ENCODE measurements around the gene FCHO1.
A peak's percentile ranks its signal among the peaks of the same experiment; 100 is the strongest.

The FCHO1 gene

DNA sequence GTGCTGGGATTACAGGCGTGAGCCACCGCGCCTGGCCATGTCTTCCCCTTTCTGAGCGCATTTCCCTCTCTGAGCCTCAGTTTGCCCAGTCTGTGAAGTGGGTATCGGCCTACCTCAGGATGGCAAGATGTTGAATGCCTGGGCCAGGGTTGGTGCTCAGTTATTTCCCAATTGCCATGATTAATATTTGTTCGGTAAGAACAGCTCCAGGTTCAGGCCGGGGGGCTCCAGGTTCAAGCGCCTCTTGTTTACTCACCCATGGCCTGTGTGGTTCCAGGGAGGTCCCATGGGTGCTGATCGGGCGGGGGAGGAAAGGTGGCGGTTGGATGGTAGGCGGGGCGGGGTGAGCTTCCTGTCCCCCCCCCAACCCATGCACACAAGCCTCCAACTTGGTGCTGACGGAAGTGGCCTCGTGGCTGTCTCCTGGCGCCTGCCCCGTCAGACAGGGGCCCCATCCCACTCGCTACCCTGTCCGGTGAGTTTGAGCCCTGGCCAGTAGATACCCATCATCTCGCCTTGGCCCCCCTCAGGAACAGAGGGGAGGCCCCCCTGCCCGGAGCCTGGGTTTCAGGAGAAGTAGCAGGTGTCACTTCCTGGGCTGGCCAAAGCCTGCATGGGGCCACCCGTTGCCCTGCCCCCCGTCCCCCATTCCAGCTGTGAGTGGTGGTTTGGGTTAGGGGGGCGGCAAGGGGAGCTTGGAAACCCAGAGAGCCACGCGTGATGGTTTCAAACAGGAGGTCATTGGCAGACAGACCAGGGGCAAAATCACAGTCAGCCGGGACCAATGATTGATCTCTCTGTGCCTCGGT, at the start of gene FCHO1:
TSS of gene FCHO1 (plus strand) at position 375 of the 809 bp plus-strand sequence. CDS start 3,688 bp downstream, outside the sequence.
- H3K27ac Mint-ChIP-seq: peak within 1 kb of the TSS; percentile 97
- peaks cover 6% of the 10 kb centered on the region for H3K36me3 Mint-ChIP-seq
- H3K9me3 Mint-ChIP-seq (ENCODE audit: low read depth): no peaks in the 10 kb centered on the region
- peak within 1 kb of the TSS; percentile 97 for H3K4me3 Mint-ChIP-seq
- no peaks in the 10 kb centered on the region for H3K27me3 Mint-ChIP-seq
- peaks cover 65% of the 10 kb centered on the region for H3K4me1 Mint-ChIP-seq (ENCODE audit: low read depth)

DNA sequence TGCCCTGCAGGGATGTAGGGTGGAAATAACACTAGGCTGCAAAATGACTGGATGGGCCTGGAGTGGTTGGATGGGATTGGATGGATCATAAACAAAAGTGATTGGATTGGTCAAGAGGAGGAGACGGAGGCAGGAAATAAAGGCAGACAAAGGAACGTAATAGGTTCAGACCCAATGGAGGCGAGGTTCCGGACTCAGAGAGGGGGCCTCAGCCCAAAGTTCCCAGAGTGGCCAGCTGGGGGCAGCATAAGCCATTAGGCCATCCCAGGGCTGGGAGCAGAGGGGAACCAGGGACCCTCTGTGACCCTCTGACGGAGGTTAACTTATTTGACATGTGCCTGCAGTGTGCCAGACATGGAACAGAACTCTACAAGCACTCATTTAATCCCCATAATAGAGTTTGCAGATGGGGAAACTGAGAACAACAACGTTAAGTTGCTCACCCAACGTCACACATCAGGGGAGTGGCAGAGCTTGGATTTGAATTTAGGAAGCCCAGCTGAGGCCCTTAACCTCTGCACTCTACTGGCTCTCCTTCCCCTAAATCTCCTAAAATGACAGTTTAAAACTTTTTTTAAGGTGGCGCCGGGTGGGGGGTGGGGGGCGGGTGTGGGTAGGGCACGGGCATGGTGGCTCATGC, 47.3 kb upstream of the FCHO1 start:
- Mint-ChIP-seq H3K4me1 (ENCODE audit: low read depth) (no peaks in the 10 kb centered on the region), H3K27me3 (no peaks in the 10 kb centered on the region), H3K4me3 (no peak overlapping the region), H3K27ac (no peak overlapping the region), H3K36me3 (no peaks in the 10 kb centered on the region), H3K9me3 (ENCODE audit: low read depth) (no peaks in the 10 kb centered on the region)

- no peaks in the 10 kb centered on the region for H3K4me1 Mint-ChIP-seq (ENCODE audit: low read depth)
- no peaks in the 10 kb centered on the region for H3K36me3 Mint-ChIP-seq
- H3K27ac Mint-ChIP-seq: no peak overlapping the region
- H3K4me3 Mint-ChIP-seq: no peak overlapping the region
- H3K27me3 Mint-ChIP-seq: no peaks in the 10 kb centered on the region
- H3K9me3 Mint-ChIP-seq (ENCODE audit: low read depth): no peaks in the 10 kb centered on the region
These were observed 44.5 kb upstream of the FCHO1 start for GRCh38 chr19:17706750-17707181.

DNA sequence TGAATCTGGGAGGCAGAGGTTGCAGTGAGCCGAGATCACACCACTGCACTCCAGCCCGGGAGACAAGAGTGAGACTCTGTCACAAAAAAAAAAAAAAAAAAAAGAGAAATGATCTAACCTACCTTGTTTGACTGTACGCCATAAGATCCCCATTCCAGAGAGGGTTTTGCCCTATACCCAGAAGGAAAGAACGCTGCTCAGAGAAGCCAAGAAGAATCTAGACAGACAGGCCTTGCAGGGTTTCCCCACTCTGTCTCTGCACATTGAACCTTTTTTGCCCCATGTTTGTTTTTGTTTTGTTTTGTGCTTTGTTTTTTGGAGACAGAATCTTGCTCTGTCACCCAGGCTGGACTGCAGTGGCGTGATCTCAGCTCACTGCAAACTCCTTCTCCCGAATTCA, 39.4 kb upstream of the FCHO1 start:
- Mint-ChIP-seq H3K4me1 (ENCODE audit: low read depth) (no peaks in the 10 kb centered on the region), H3K27me3 (no peaks in the 10 kb centered on the region), H3K36me3 (no peaks in the 10 kb centered on the region)

DNA sequence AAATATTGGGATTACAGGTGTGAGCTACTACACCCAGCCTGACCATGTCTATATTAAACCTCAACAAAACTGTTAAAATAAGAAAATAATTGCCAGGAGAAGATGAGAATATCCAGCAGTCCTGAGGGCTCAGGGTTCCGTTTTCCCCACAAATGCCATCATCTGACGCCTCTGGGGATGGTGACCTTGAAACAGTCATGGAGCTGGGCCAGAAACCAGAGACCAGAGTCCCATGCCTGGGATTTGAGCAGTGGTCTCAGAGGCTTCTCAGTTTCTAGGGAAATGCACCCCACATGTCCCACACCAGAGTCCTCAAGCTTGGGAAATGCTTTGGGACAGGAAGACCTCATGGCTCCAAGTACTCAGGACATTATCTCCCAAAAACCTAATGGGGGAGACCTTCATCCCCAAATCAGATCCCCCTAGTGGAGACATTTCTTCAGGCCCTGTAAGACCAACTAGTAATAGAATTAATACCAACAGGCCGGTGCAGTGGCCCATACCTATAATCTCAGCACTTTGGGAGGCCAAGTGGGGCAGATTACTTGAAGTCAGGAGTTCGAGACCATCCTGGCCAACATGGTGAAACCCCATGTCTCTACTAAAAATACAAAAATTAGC, 34.9 kb upstream of the FCHO1 start:
- no peaks in the 10 kb centered on the region for H3K36me3 Mint-ChIP-seq
- H3K4me1 Mint-ChIP-seq (ENCODE audit: low read depth): peaks cover 24% of the 10 kb centered on the region
- no peak overlapping the region for H3K4me3 Mint-ChIP-seq
- H3K27ac Mint-ChIP-seq: no peak overlapping the region
- no peaks in the 10 kb centered on the region for H3K9me3 Mint-ChIP-seq (ENCODE audit: low read depth)
- H3K27me3 Mint-ChIP-seq: no peaks in the 10 kb centered on the region

More for the DNA sequence above, 39.4 kb upstream of the FCHO1 start:
- no peak overlapping the region for H3K27ac Mint-ChIP-seq
- no peaks in the 10 kb centered on the region for H3K9me3 Mint-ChIP-seq (ENCODE audit: low read depth)
- H3K4me3 Mint-ChIP-seq: no peak overlapping the region

GRCh38 chr19:17718550-17718946, 32.7 kb upstream of the FCHO1 start:
- H3K27me3 Mint-ChIP-seq: no peaks in the 10 kb centered on the region
- H3K9me3 Mint-ChIP-seq (ENCODE audit: low read depth): no peaks in the 10 kb centered on the region

DNA sequence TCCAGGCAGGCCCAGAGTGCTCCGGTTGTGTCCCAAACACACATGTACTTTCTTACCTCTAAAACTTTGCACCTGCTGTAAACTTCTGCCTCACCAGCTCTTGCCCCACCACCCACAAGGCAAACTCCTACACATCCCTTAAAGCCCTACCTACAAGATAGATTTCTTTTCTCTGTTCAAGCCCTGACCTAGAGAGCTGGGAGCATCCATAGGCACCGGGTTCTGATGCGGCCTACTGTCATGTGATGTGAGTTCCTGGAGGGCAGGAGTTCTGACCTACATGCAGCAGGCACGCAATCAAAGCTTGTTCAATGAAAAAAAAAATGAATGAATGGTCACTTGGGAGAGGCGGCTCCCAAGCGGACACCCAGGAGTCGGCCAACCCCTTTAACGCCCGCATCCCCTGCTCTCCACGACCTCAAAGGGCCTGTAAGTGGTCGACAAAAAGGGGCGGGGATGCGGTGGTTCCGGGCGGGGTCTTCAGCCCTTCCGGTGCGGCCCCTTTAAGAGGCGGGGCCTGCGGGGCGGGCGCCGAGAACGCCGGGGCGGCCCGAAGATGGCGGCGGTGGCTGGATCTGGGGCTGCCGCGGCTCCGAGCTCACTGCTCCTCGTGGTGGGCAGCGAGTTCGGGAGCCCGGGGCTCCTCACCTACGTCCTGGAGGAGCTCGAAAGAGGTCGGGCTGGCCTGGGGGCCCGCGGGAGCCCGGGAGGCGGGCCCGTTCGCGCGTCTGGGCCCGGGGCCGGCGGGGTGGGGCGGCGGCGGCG, 32.1 kb upstream of the FCHO1 start, which contains the start of gene MAP1S:
TSS of gene MAP1S (plus strand) at position 534 of the 765 bp plus-strand sequence. CDS start at position 557, 23 bp downstream.
- Mint-ChIP-seq H3K4me1 (ENCODE audit: low read depth) (peaks cover 30% of the 10 kb centered on the region), H3K27me3 (no peaks in the 10 kb centered on the region)

More at GRCh38 chr19:17718550-17718946, 32.7 kb upstream of the FCHO1 start:
- Mint-ChIP-seq H3K4me1 (ENCODE audit: low read depth) (peaks cover 30% of the 10 kb centered on the region), H3K27ac (peak overlapping the region; percentile 84), H3K4me3 (peak overlapping the region; percentile 89), H3K36me3 (no peaks in the 10 kb centered on the region)

GRCh38 chr19:17719730-17720400, 31.4 kb upstream of the FCHO1 start:
- Mint-ChIP-seq H3K36me3 (no peaks in the 10 kb centered on the region), H3K27me3 (no peaks in the 10 kb centered on the region), H3K4me3 (peak overlapping the region; percentile 93), H3K27ac (peak overlapping the region; percentile 85), H3K9me3 (ENCODE audit: low read depth) (no peaks in the 10 kb centered on the region), H3K4me1 (ENCODE audit: low read depth) (peaks cover 30% of the 10 kb centered on the region)

More for the DNA sequence above, 32.1 kb upstream of the FCHO1 start, which contains the start of gene MAP1S:
- Mint-ChIP-seq H3K9me3 (ENCODE audit: low read depth) (no peaks in the 10 kb centered on the region), H3K4me3 (peak within 1 kb of the TSS; percentile 93), H3K36me3 (no peaks in the 10 kb centered on the region), H3K27ac (peak within 1 kb of the TSS; percentile 85)

DNA sequence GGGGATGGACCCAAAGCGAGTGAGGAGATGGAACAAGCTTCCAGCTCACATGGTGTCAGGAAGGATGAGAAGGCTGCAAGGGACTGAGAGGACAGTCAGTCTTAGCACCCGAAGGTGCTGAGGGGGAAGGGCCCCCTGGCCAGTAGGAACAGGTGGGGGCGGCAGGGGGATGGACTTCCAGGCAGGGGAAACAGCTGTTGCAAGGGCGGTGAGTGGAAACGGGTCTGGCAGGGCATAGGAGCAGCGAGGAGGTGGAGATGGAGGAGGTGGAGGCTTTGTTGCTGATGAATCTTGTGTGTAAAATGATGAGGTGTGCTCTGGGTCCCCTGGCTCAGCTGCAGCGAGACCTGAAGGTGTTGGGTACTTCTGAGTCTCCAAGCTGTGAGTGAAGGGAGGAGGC, 30.8 kb upstream of the FCHO1 start:
- H3K9me3 Mint-ChIP-seq (ENCODE audit: low read depth): no peaks in the 10 kb centered on the region

DNA sequence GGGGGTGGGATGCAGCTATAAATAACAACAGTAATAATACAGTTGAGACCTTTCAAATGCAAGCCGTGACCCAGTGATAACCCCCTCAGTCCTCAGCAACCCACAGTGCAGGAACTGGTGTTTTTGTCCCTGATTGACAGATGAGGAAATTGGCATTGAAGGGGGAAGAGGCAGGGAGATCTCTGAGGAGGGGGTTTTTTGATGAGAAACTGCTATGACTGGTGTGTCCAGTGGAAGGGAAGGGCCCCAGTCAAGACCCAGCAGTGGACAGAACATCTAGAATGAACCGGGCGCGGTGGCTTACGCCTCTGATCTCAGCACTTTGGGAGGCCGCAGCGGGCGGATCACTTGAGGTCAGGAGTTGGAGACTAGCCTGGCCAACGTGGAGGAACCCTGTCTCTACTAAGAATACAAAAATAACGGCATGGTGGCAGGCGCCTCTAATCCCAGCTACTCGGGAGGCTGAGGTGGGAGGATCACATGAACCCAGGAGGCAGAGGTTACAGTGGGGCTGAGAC, 30.1 kb upstream of the FCHO1 start:
- no peaks in the 10 kb centered on the region for H3K36me3 Mint-ChIP-seq
- peak overlapping the region; percentile 93 for H3K4me3 Mint-ChIP-seq
- no peaks in the 10 kb centered on the region for H3K9me3 Mint-ChIP-seq (ENCODE audit: low read depth)
- H3K27ac Mint-ChIP-seq: no peak overlapping the region
- H3K4me1 Mint-ChIP-seq (ENCODE audit: low read depth): peaks cover 30% of the 10 kb centered on the region
- no peaks in the 10 kb centered on the region for H3K27me3 Mint-ChIP-seq

More for the DNA sequence above, 30.8 kb upstream of the FCHO1 start:
- Mint-ChIP-seq H3K27me3 (no peaks in the 10 kb centered on the region), H3K36me3 (no peaks in the 10 kb centered on the region), H3K4me1 (ENCODE audit: low read depth) (peaks cover 30% of the 10 kb centered on the region), H3K4me3 (peak overlapping the region; percentile 93), H3K27ac (peak overlapping the region; percentile 85)

DNA sequence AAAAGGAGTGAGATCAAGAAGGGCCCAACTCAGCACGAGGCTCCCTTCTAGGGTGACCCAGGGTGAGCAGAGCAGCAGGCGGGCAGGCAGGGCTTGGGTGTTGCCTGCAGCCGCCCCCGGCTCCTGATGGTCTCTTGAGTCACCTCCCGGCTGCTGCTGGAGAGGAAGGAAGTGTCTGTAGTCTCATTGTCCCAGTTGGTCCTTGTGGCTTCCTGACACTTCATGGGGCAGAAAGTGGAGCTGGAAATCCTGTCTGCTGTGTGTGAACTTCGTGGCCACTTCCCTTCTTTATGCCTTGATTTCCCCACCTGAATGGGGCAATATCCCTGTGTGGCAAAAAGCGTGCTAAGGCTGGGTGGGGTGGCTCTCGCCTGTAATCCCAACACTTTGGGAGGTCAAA, 29.5 kb upstream of the FCHO1 start:
- H3K36me3 Mint-ChIP-seq: no peaks in the 10 kb centered on the region
- H3K9me3 Mint-ChIP-seq (ENCODE audit: low read depth): no peaks in the 10 kb centered on the region
- H3K27ac Mint-ChIP-seq: peak overlapping the region; percentile 10
- peak overlapping the region; percentile 93 for H3K4me3 Mint-ChIP-seq
- peaks cover 30% of the 10 kb centered on the region for H3K4me1 Mint-ChIP-seq (ENCODE audit: low read depth)
- no peaks in the 10 kb centered on the region for H3K27me3 Mint-ChIP-seq

DNA sequence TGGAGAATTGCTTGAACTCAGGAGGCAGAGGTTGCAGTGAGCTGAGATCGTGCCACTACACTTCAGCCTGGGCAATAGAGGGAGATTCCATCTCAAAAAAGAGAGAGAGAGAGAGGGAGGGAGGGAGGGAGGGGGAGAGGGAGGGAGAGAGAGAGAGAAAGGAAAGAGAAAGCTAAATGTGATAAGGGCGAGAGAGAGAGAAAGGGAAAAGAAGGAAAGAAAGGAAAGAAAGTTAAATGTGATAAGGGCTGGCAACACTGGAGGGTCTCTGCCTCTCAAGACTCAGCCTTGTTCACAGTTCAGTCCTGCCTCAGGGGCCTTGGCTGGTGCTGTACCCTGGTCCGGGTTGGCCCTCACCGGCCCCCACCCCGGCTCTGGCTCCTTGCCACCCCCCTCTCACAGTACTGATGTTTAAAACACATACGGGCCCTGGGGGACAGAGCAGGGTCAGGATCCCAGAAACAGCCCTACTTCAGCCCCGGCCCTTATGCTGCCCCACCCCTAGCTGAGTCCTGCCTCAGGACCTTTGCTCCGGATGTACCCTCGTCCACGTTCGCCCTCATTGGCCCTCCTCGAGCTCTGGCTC, 28.5 kb upstream of the FCHO1 start:
- no peaks in the 10 kb centered on the region for H3K27me3 Mint-ChIP-seq
- H3K9me3 Mint-ChIP-seq (ENCODE audit: low read depth): no peaks in the 10 kb centered on the region
- no peak overlapping the region for H3K27ac Mint-ChIP-seq
- H3K36me3 Mint-ChIP-seq: no peaks in the 10 kb centered on the region
- peaks cover 27% of the 10 kb centered on the region for H3K4me1 Mint-ChIP-seq (ENCODE audit: low read depth)
- no peak overlapping the region for H3K4me3 Mint-ChIP-seq

- Mint-ChIP-seq H3K9me3 (ENCODE audit: low read depth) (no peaks in the 10 kb centered on the region), H3K4me1 (ENCODE audit: low read depth) (peaks cover 20% of the 10 kb centered on the region), H3K36me3 (no peaks in the 10 kb centered on the region), H3K27me3 (no peaks in the 10 kb centered on the region), H3K4me3 (no peak overlapping the region), H3K27ac (no peak overlapping the region)
These were observed 26.6 kb upstream of the FCHO1 start for GRCh38 chr19:17724655-17725054.
